Gastroesophageal sphincter (tissue), 4 donors: ENCODE results near the gene TSSK2. TPM values are rescaled to one million over a fixed set of nuclear protein-coding genes. Genes with fewer than 3 reads are reported as not detected.
A peak's percentile ranks its signal among the peaks of the same experiment; 100 is the strongest.

Experiments used
- ATAC-seq: fragments of 150-250 bp; one replicate; pipeline ENCODE4 v1.9.1; 2016; ENCODE audit warnings: mild to moderate bottlenecking, moderate library complexity
- H3K27ac ChIP-seq, 4 donors: fragments of 200-600 bp; sonication (generic) in 3 of 4; 1 replicate in 3 of 4; 2 replicates in 1 of 4; pipeline ENCODE4 v1.5.1; 2016 to 2019
- H3K27me3 ChIP-seq: fragments of 200-600 bp; sonication (generic); one replicate; pipeline ENCODE4 v1.5.1; 2019
- H3K36me3 ChIP-seq, 2 donors: fragments of 200-600 bp; sonication (generic); one replicate each; pipeline ENCODE4 v1.5.1; 2019; ENCODE audit warnings: control low read depth in 1 of 2
- H3K4me1 ChIP-seq, 3 donors: fragments of 200-600 bp; sonication (generic); 1 replicate in 2 of 3; 2 replicates in 1 of 3; pipeline ENCODE4 v1.5.1; 2016 to 2019; ENCODE audit warnings: control low read depth in 2 of 3
- H3K4me3 ChIP-seq, 2 donors: fragments of 200-600 bp; sonication (generic); one replicate each; pipeline ENCODE4 v1.5.1; 2019; ENCODE audit warnings: mild to moderate bottlenecking in 1 of 2, moderate library complexity in 1 of 2
- H3K9me3 ChIP-seq, 3 donors: fragments of 200-600 bp; sonication (generic); one replicate each; pipeline ENCODE4 v1.5.1; 2017 to 2019; ENCODE audit warnings: control low read depth in 2 of 3
- EP300 ChIP-seq: sonication (generic); formaldehyde crosslinking; IDR thresholded peaks from one replicate; pipeline ENCODE4 v1.6.1; 2017; ENCODE audit warnings: antibody characterized with exemption, mild to moderate bottlenecking
- POLR2A ChIP-seq, 2 donors: fragments of 450-650 bp; IDR thresholded peaks; one replicate each; pipeline ENCODE4 v1.6.1; 2017; ENCODE audit warnings: antibody characterized with exemption in 2 of 2, mild to moderate bottlenecking in 2 of 2, moderate library complexity in 1 of 2
- POLR2AphosphoS5 ChIP-seq: sonication (generic); formaldehyde crosslinking; IDR thresholded peaks from one replicate; pipeline ENCODE4 v1.6.1; 2017; ENCODE audit warnings: antibody characterized with exemption
- WGBS, 2 donors: methylation state at CpG; one replicate each; pipeline ENCODE4 v1.1.5; 2018; ENCODE audit warnings: low coverage in 1 of 2; 5-methylcytosine and 5-hydroxymethylcytosine counted together
- total RNA-seq, 4 donors: library from RNA; depleted of rRNA; stranded (reverse); fragments of >200 nt; gene quantifications; one replicate each; pipeline ENCODE4 v1.1.0, GENCODE V29; 2016
- TF ChIP-seq, protein P1 (sequence below), 4 experiments: fragments of 200-600 bp in 2 of 4; fragments of 450-650 bp in 2 of 4; sonication (generic) in 1 of 4; IDR thresholded peaks; one replicate each; pipeline ENCODE4 v1.5.1; 2017 to 2019; ENCODE audit warnings: antibody characterized with exemption in 4 of 4, mild to moderate bottlenecking in 2 of 4, moderate library complexity in 2 of 4

The TSSK2 gene
- total RNA-seq, 4 donors from 2014 or later, result 0.13 TPM; not detected in 3

- no peaks in the 10 kb centered on the region for H3K9me3 ChIP-seq
- peaks cover 0 to 46% (median 17%) of the 10 kb centered on the region in 3 donors for H3K4me1 ChIP-seq
- ATAC-seq, result peak; percentile 73
- no peak for TF ChIP-seq POLR2A (IDR thresholded peaks at IDR 0.05)
- TF ChIP-seq, protein P1, sequence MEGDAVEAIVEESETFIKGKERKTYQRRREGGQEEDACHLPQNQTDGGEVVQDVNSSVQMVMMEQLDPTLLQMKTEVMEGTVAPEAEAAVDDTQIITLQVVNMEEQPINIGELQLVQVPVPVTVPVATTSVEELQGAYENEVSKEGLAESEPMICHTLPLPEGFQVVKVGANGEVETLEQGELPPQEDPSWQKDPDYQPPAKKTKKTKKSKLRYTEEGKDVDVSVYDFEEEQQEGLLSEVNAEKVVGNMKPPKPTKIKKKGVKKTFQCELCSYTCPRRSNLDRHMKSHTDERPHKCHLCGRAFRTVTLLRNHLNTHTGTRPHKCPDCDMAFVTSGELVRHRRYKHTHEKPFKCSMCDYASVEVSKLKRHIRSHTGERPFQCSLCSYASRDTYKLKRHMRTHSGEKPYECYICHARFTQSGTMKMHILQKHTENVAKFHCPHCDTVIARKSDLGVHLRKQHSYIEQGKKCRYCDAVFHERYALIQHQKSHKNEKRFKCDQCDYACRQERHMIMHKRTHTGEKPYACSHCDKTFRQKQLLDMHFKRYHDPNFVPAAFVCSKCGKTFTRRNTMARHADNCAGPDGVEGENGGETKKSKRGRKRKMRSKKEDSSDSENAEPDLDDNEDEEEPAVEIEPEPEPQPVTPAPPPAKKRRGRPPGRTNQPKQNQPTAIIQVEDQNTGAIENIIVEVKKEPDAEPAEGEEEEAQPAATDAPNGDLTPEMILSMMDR (IDR thresholded peaks at IDR 0.05), result peak in 3 of 4 experiments; percentile 68 to 75 (median 75)
- H3K4me3 ChIP-seq, result peak overlapping the region; percentile 76 to 96
- WGBS, 2 donors, result 7% methylated on average over 6 of the region's 15 CpGs; no CpG with 5 or more reads in 1 of the 2 donors
- peak overlapping the region; percentile 69 to 99 (median 94) for H3K27ac ChIP-seq
- H3K27me3 ChIP-seq, result no peaks in the 10 kb centered on the region
- H3K36me3 ChIP-seq, result peaks cover 0 to 10% of the 10 kb centered on the region in 2 donors
Measured at GRCh38 chr22:19179497-19180048, 48.5 kb downstream of the TSSK2 start.

DNA sequence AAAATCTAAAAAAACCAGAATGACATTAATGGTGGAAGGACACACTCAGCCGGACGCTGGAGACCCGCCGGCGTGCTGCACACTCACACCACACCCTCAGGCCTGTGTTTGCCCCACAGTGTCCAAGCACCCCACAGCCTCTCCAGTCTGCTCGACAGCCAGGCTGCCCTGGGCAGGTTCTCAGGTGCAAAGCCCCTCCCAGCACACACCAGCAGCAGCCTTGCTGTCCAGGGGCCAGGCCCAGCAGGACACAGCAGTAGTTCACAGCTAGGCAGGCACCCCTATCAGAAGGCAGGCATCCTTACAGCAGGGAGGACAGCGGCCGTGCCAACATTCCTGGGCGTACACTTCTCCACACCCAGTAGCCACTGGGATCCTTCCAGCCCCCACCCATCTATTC is 49.1 kb downstream of the TSSK2 start:
- TF ChIP-seq POLR2AphosphoS5 (no peak), EP300 (no peak), POLR2A (IDR thresholded peaks at IDR 0.05) (no peak)
- TF ChIP-seq, protein P1 (IDR thresholded peaks at IDR 0.05), result no peak
- ATAC-seq, result no peak
- H3K9me3 ChIP-seq, result no peaks in the 10 kb centered on the region
- H3K27ac ChIP-seq, result peak overlapping the region in 1 of 4 donors; percentile 97
- H3K4me1 ChIP-seq, result peaks cover 0 to 40% (median 13%) of the 10 kb centered on the region in 3 donors
- peaks cover 0 to 10% of the 10 kb centered on the region in 2 donors for H3K36me3 ChIP-seq
- H3K27me3 ChIP-seq, result no peaks in the 10 kb centered on the region
- 76% methylated on average over 2 of the region's 9 CpGs; no CpG with 5 or more reads in 1 of the 2 donors for WGBS, 2 donors
- H3K4me3 ChIP-seq, result no peak overlapping the region

DNA sequence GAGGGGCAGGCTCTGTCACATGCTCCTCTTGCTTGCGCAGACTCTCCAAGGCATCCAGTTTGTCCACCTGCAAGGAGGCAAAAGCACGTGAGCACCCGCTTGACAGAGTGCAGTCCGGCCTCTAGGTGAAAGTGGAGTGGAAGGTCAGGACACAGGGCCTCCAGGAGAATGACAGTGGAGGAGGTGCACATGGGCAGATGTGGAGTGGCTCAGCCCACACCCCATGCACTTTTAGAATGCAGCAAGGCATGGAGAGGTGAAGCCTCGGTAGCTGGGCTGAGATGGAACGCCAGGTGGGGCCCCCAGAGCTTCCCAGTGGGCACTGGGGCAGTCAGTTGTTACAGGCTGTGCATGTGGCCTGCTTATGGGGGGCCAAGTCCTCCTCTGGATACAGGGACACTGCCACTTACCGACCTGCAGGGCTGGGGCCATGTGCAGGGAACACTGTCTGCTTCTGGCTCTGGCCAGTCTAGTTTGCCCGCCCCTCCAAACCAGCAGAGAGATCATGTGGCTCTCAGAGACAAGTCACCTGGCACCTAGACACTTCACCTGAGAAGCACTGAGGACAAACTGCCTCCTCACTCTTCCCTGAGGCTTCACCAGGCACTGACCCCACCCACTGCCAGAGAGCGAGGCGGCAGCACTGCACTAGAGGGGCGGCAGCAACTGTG is 49.8 kb downstream of the TSSK2 start:
- H3K9me3 ChIP-seq, result no peaks in the 10 kb centered on the region
- no peaks in the 10 kb centered on the region for H3K27me3 ChIP-seq
- no peak overlapping the region for H3K4me3 ChIP-seq
- WGBS, 2 donors, result 68% methylated on average over 2 of the region's 11 CpGs; no CpG with 5 or more reads in 1 of the 2 donors
- TF ChIP-seq POLR2A (IDR thresholded peaks at IDR 0.05) (no peak), POLR2AphosphoS5 (no peak), EP300 (no peak)
- TF ChIP-seq, protein P1 (IDR thresholded peaks at IDR 0.05), result no peak
- H3K27ac ChIP-seq, result no peak overlapping the region
- H3K4me1 ChIP-seq, result peaks cover 0 to 35% (median 13%) of the 10 kb centered on the region in 3 donors
- no peak for ATAC-seq
- peaks cover 0 to 11% of the 10 kb centered on the region in 2 donors for H3K36me3 ChIP-seq

GRCh38 chr22:19181786-19182471 is 50.8 kb downstream of the TSSK2 start:
- ATAC-seq, result no peak
- TF ChIP-seq EP300, result no peak
- H3K27me3 ChIP-seq, result no peaks in the 10 kb centered on the region
- peaks cover 0 to 2% of the 10 kb centered on the region in 2 donors for H3K36me3 ChIP-seq
- H3K27ac ChIP-seq, result no peak overlapping the region
- no peaks in the 10 kb centered on the region for H3K9me3 ChIP-seq
- WGBS, 2 donors, result no CpG with 5 or more reads among the region's 12 CpGs
- H3K4me3 ChIP-seq, result no peak overlapping the region
- H3K4me1 ChIP-seq, result peaks cover 0 to 24% (median 9%) of the 10 kb centered on the region in 3 donors

Other genes starting within 250 kb of the TSSK2 start
- gene DGCR6, start 225.0 kb upstream of the TSSK2 start, total RNA-seq, result 1 to 10 TPM; 1.1 to 7.9 (median 3.2) TPM
- gene PRODH, start 195.0 kb upstream of the TSSK2 start, total RNA-seq, result 10 to 100 TPM in 1 of 4 donors, 1 to 10 TPM in 2, under 1 TPM in 1; 0.52 to 12.3 (median 3.0) TPM
- 10 to 100 TPM; 44.1 to 76.5 (median 56.3) TPM for gene DGCR2, start 8.9 kb upstream of the TSSK2 start, total RNA-seq
- gene ESS2, start 13.3 kb downstream of the TSSK2 start, total RNA-seq, result 10 to 100 TPM; 14.5 to 18.4 (median 16.5) TPM
- gene GSC2, start 19.0 kb downstream of the TSSK2 start, total RNA-seq, result not detected
- gene SLC25A1, start 47.4 kb downstream of the TSSK2 start, total RNA-seq, result 10 to 100 TPM; 42.1 to 69.9 (median 51.1) TPM
- gene CLTCL1, start 160.4 kb downstream of the TSSK2 start, total RNA-seq, result 10 to 100 TPM in 1 of 4 donors, 1 to 10 TPM in 3; 5.7 to 11.7 (median 8.4) TPM